Spleen (tissue), 11 donors: Measurements from ENCODE around the gene TOP2B. TPM values are rescaled to one million over a fixed set of nuclear protein-coding genes. Genes with fewer than 3 reads are reported as not detected.

ENCODE experiments used
- DNase-seq: peaks from one replicate; pipeline ENCODE4 v3.0.0-alpha.2; 2020
- H3K27ac ChIP-seq, 8 donors: fragments of 200-600 bp; sonication (generic) in 7 of 8; 1 replicate in 4 of 8; 2 replicates in 4 of 8; pipeline versions ENCODE4 v1.5.0 to v1.8.0; 2016 to 2021; ENCODE audit warnings: inconsistent platforms in 4 of 8, mild to moderate bottlenecking in 4 of 8, moderate library complexity in 1 of 8
- H3K27me3 ChIP-seq, 7 donors: fragments of 200-600 bp; sonication (generic) in 6 of 7; replicated peaks in 1 of 7; 1 replicate in 4 of 7; 2 replicates in 3 of 7; pipeline versions ENCODE4 v1.5.0 to v1.8.0; 2016 to 2021; ENCODE audit warnings: inconsistent platforms in 3 of 7, mild to moderate bottlenecking in 1 of 7
- H3K36me3 ChIP-seq, 6 donors: fragments of 200-600 bp; sonication (generic) in 5 of 6; 1 replicate in 4 of 6; 2 replicates in 2 of 6; pipeline versions ENCODE4 v1.5.0 to v1.8.0; 2016 to 2021; ENCODE audit warnings: inconsistent platforms in 2 of 6
- H3K4me1 ChIP-seq, 6 donors: fragments of 200-600 bp; sonication (generic) in 5 of 6; 1 replicate in 3 of 6; 2 replicates in 3 of 6; pipeline versions ENCODE4 v1.5.0 to v1.8.0; 2016 to 2021; ENCODE audit warnings: inconsistent platforms in 3 of 6
- H3K4me3 ChIP-seq, 8 donors: fragments of 200-600 bp; sonication (generic) in 7 of 8; 1 replicate in 4 of 8; 2 replicates in 4 of 8; pipeline versions ENCODE4 v1.5.0 to v1.8.0; 2016 to 2021; ENCODE audit warnings: inconsistent platforms in 4 of 8, mild to moderate bottlenecking in 4 of 8, moderate library complexity in 2 of 8
- H3K9me3 ChIP-seq, 8 donors: fragments of 200-600 bp; sonication (generic) in 7 of 8; 1 replicate in 4 of 8; 2 replicates in 4 of 8; pipeline versions ENCODE4 v1.5.0 to v1.8.0; 2016 to 2021; ENCODE audit warnings: inconsistent platforms in 4 of 8
- CTCF ChIP-seq, 11 experiments: fragments of 200-600 bp in 7 of 11; fragments of 450-650 bp in 4 of 11; sonication (generic) in 4 of 11; IDR thresholded peaks in 8 of 11; conservative IDR thresholded peaks in 3 of 11; 1 replicate in 7 of 11; 2 replicates in 4 of 11; pipeline versions ENCODE4 v1.4.0 to v1.8.0; 2016 to 2021; ENCODE audit warnings: antibody characterized with exemption in 11 of 11, inconsistent platforms in 4 of 11, mild to moderate bottlenecking in 1 of 11
- POLR2A ChIP-seq, 3 donors: fragments of 450-650 bp; IDR thresholded peaks; one replicate each; pipeline ENCODE4 v1.5.1; 2017; ENCODE audit warnings: antibody characterized with exemption in 3 of 3, mild to moderate bottlenecking in 1 of 3
- POLR2AphosphoS5 ChIP-seq, 3 donors: sonication (generic); formaldehyde crosslinking; IDR thresholded peaks; one replicate each; pipeline ENCODE4 v1.5.1; 2017; ENCODE audit warnings: antibody characterized with exemption in 3 of 3
- WGBS, 5 donors: extraction: QIAGEN DNeasy Blood & Tissue Kit in 3 of 5; methylation state at CpG; one replicate each; pipeline versions ENCODE4 v1.1.5 to v1.1.7; 2013 to 2018; 5-methylcytosine and 5-hydroxymethylcytosine counted together
- intact Hi-C: fragments of 100-400 bp; cut with DNase I; formaldehyde crosslinking; loops from one replicate; pipeline ENCODE4 v1.15.0; 2023; ENCODE audit warnings: low total_unique reads
- polyA plus RNA-seq, 3 donors: library from polyadenylated mRNA; stranded (reverse); fragments of 200-250 nt; gene quantifications; one replicate each; pipeline ENCODE4 v1.2.1, GENCODE V29; 2013
- total RNA-seq, 7 donors: library from RNA; depleted of rRNA in 3 of 7; stranded (reverse); fragments of >200 nt in 3 of 7; fragmentation: NEBNext Ultra II Directional in 4 of 7; extraction: Animal tissue kit (Norgen Biotek cat#: 25700) in 4 of 7; gene quantifications; one replicate each; pipeline versions ENCODE4 v1.1.0 to v1.2.1, GENCODE V29; 2016 to 2021
- donor health status: healthy with polysubstance abuse.
- donor health status: DM: no; HTN: no; CAD: no; lungs with moderate emphysema.
- donor health status: DM: no; HTN: no; CAD: no.
- donor health status: Bipolar disorder and iron deficiency.
- donor health status: healthy.
- donor health status: DM: no; HTN: no; CAD: no.
- donor health status: DM: yes; HTN: yes; CAD: no.

TOP2B gene
- total and polyA plus RNA-seq, 10 donors: 56.2 to 135 (median 118) TPM

- Histone ChIP-seq H3K9me3 (no peaks in the 10 kb centered on the region), H3K4me3 (no peak overlapping the region), H3K36me3 (peaks cover 0 to 100% (median 87%) of the 10 kb centered on the region in 6 donors), H3K4me1 (no peaks in the 10 kb centered on the region), H3K27me3 (no peaks in the 10 kb centered on the region), H3K27ac (no peak overlapping the region)
- DNase-seq: no peak
- TF ChIP-seq CTCF (IDR thresholded peaks at IDR 0.05 in 8 of 11, conservative IDR thresholded peaks at IDR 0.05 in 3 of 11): no peak
- intact Hi-C loops: no loop called here
Observed at GRCh38 chr3:25610779-25611178, 53.9 kb downstream of the TOP2B start.

DNA sequence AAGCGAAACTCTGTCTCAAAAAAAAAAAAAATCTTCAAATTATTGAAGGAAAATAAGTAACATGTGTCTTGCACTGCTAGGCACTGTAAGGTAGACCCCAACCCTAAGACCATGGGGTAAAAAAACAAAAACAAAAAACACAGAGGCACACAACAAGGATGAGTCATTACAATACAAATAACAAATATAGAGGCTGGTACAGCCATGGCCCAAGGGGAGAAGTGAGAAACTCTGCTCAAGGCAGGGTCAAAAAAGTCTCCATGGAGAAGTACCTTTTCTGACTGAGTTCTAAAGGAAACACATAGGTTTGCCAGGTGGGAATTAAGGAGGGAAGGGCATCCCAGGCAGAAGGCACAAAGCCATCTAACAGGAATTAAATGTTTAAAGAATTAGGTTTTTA lies 54.5 kb downstream of the TOP2B start:
- H3K4me3 ChIP-seq: no peak overlapping the region
- H3K9me3 ChIP-seq: no peaks in the 10 kb centered on the region
- intact Hi-C loops: no loop called here
- peaks cover 0 to under 1% (median 0%) of the 10 kb centered on the region in 6 donors for H3K4me1 ChIP-seq
- H3K36me3 ChIP-seq: peaks cover 0 to 100% (median 85%) of the 10 kb centered on the region in 6 donors
- no peak for DNase-seq
- no peaks in the 10 kb centered on the region for H3K27me3 ChIP-seq
- no peak overlapping the region for H3K27ac ChIP-seq
- TF ChIP-seq CTCF (IDR thresholded peaks at IDR 0.05 in 8 of 11, conservative IDR thresholded peaks at IDR 0.05 in 3 of 11): no peak
- TF ChIP-seq POLR2A (IDR thresholded peaks at IDR 0.05): no peak
- no peak for TF ChIP-seq POLR2AphosphoS5 (IDR thresholded peaks at IDR 0.05)
- 89 to 100% (median 97%) methylated on average over 1 of the region's 1 CpG for WGBS, 5 donors

- intact Hi-C loops: no loop called here
- 75 to 85% (median 78%) methylated on average over 5 of the region's 5 CpGs for WGBS, 5 donors
- Histone ChIP-seq H3K9me3 (no peaks in the 10 kb centered on the region), H3K27me3 (no peaks in the 10 kb centered on the region), H3K4me1 (peaks cover 0 to 26% (median 3%) of the 10 kb centered on the region in 6 donors), H3K4me3 (no peak overlapping the region), H3K36me3 (peaks cover 0 to 100% (median 64%) of the 10 kb centered on the region in 6 donors), H3K27ac (peak overlapping the region in 7 of 8 donors; percentile 5 to 78 (median 34))
- DNase-seq: no peak
- TF ChIP-seq POLR2AphosphoS5 (IDR thresholded peaks at IDR 0.05) (no peak), CTCF (IDR thresholded peaks at IDR 0.05 in 8 of 11, conservative IDR thresholded peaks at IDR 0.05 in 3 of 11) (no peak), POLR2A (IDR thresholded peaks at IDR 0.05) (no peak)
Observed at GRCh38 chr3:25604107-25604805, 60.5 kb downstream of the TOP2B start.

DNA sequence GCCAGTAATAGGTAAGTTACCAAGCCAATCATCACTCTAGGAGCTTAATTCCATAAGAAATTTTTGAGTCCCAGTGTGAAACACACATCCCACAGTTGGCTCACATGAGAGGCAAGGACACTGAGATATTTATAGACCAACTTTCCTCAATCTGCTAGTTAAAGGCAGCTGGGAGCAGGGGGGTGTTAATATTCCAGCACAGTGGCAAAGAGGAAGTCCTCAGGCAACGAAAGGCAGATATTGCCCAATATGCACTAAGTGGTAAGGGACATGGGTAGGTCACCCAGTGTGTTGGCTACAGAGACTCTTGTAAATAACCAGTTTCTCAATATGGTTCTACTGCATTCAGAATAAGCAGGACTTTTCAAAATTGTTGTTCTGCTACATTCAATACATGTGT lies 61.0 kb downstream of the TOP2B start:
- WGBS, 5 donors: 13 to 46% (median 21%) methylated on average over 1 of the region's 1 CpG
- Histone ChIP-seq H3K4me1 (peaks cover 0 to 26% (median 3%) of the 10 kb centered on the region in 6 donors), H3K27ac (peak overlapping the region in 6 of 8 donors; percentile 5 to 78 (median 43)), H3K9me3 (no peaks in the 10 kb centered on the region), H3K4me3 (no peak overlapping the region), H3K36me3 (peaks cover 0 to 100% (median 63%) of the 10 kb centered on the region in 6 donors), H3K27me3 (no peaks in the 10 kb centered on the region)
- TF ChIP-seq POLR2A (IDR thresholded peaks at IDR 0.05) (no peak), POLR2AphosphoS5 (IDR thresholded peaks at IDR 0.05) (peak in 1 of 3 donors; percentile 64)
- DNase-seq: no peak
- intact Hi-C loops: no loop called here
